NB4 (cell line): ENCODE results near the gene KIRREL3.

ENCODE experiments used
- POLR2A ChIP-seq: IDR thresholded peaks from 2 replicates; pipeline ENCODE4 v1.6.1; 2011; ENCODE audit warnings: mild to moderate bottlenecking; ENCODE audit not compliant: insufficient read length; ENCODE audit errors: extremely low read depth
- TF ChIP-seq, protein P1 (sequence below): IDR thresholded peaks from one replicate; pipeline ENCODE4 v1.5.1; 2012; ENCODE audit warnings: low read depth, low read length

DNA sequence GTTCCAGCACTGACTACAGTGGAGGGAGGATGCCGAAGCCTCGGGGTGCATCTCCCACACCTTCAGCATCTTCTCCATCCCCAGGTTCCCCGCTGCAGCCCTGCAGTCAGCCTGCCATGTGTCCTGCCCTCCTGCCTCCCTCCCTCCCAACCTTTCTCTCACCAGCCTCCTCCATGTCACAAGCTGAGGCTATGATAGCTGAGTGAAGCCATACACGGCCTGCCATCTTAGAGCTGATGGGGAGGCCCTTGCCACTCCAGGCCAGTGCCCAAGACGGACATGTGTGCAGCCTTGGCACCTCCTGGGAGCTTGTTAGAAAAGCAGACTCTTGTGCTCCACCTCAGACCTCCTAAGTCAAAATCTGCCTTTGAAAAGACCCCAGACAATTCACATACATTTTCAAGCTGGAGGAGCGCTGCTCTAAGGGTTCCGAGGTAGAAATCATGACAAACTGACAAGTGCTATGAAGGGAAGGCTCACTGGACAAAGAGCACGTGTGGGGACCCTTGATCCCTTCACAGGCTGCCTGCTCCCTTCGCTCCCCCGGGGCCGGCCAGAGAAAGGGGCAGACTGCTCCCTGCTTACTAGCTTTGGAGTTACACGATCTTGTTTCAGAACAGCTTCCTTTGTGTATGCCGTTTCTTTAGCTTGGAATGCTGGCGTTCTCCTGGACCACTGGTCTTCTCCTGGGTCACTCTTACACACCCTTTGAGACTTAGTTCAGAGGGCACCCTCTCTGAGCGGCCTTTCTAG is 521.2 kb downstream of the KIRREL3 start:
- TF ChIP-seq, protein P1, sequence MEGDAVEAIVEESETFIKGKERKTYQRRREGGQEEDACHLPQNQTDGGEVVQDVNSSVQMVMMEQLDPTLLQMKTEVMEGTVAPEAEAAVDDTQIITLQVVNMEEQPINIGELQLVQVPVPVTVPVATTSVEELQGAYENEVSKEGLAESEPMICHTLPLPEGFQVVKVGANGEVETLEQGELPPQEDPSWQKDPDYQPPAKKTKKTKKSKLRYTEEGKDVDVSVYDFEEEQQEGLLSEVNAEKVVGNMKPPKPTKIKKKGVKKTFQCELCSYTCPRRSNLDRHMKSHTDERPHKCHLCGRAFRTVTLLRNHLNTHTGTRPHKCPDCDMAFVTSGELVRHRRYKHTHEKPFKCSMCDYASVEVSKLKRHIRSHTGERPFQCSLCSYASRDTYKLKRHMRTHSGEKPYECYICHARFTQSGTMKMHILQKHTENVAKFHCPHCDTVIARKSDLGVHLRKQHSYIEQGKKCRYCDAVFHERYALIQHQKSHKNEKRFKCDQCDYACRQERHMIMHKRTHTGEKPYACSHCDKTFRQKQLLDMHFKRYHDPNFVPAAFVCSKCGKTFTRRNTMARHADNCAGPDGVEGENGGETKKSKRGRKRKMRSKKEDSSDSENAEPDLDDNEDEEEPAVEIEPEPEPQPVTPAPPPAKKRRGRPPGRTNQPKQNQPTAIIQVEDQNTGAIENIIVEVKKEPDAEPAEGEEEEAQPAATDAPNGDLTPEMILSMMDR = no peak
- no peak for TF ChIP-seq POLR2A
